ENCODE results near the gene MEGF11. TPM values are rescaled to one million over a fixed set of nuclear protein-coding genes. Genes with fewer than 3 reads are reported as not detected.

The MEGF11 gene
- total RNA-seq, 1 experiment from 2014 or later = 0.09 TPM

Small RNAs within 50 kb of the gene (microRNA-seq; reads per million reads assigned to microRNA genes)
- gene MIR4311 = not detected

Other genes with a start within 250 kb of the MEGF11 start
- gene DIS3L, start 39.8 kb upstream of the MEGF11 start, total RNA-seq (2022) = 35.6 and 42.8 TPM in 2 replicates
- 16.1 and 17.1 TPM in 2 replicates for gene TIPIN, start 102.9 kb upstream of the MEGF11 start, total RNA-seq (2022)
- gene MAP2K1, start 133.2 kb upstream of the MEGF11 start, total RNA-seq (2022) = 108 and 115 TPM in 2 replicates
- gene SNAPC5, start 244.0 kb upstream of the MEGF11 start, total RNA-seq (2022) = 22.9 and 24.6 TPM in 2 replicates